DND-41 (cell line): ENCODE results near the gene KCNQ1OT1.

Experiments
- CTCF ChIP-seq: IDR thresholded peaks from 2 replicates; pipeline ENCODE4 v1.5.1; 2012; ENCODE audit warnings: borderline replicate concordance, low read length, moderate library complexity, mild to moderate bottlenecking; ENCODE audit not compliant: poor library complexity, severe bottlenecking; ENCODE audit errors: extremely low read depth
- EZH2 ChIP-seq: IDR thresholded peaks from 3 replicates; pipeline ENCODE4 v1.6.1; 2012; ENCODE audit warnings: borderline replicate concordance, low read depth, mild to moderate bottlenecking, moderate library complexity, low read length, inconsistent platforms; ENCODE audit not compliant: severe bottlenecking

GRCh38 chr11:2559527-2560311 is 140.1 kb downstream of the KCNQ1OT1 start:
- TF ChIP-seq CTCF, result no peak
- TF ChIP-seq EZH2, result no peak
